Keratinocyte (primary cell): ENCODE results near the gene CACNA1F. TPM values are rescaled to one million over a fixed set of nuclear protein-coding genes. Genes with fewer than 3 reads are reported as not detected.

Experiments
- DNase-seq: peaks from one replicate; pipeline ENCODE4 v3.0.0-alpha.2; 2011; ENCODE audit warnings: low read depth, missing footprints, low spot score
- FAIRE-seq: peaks from 2 replicates; lab custom pipeline; 2011; peaks lifted over from hg19 to GRCh38; lab: Jason Lieb, UNC
- H2AFZ ChIP-seq: 2 replicates; pipeline ENCODE4 v1.6.0; 2012; ENCODE audit warnings: low read length, control low read depth, inconsistent platforms; ENCODE audit not compliant: control insufficient read depth
- H3K27ac ChIP-seq: 2 replicates; pipeline ENCODE4 v1.5.1; 2011; ENCODE audit warnings: low read length; ENCODE audit not compliant: control insufficient read depth, insufficient read depth
- H3K27me3 ChIP-seq: 3 replicates; pipeline ENCODE4 v1.6.0; 2011; ENCODE audit warnings: low read length; ENCODE audit not compliant: control insufficient read depth, insufficient read depth; ENCODE audit errors: extremely low read depth
- H3K36me3 ChIP-seq, 2 experiments: 2 replicates in 1 of 2; 3 replicates in 1 of 2; pipeline ENCODE4 v1.5.1; 2011; ENCODE audit warnings: low read length in 2 of 2, mild to moderate bottlenecking in 1 of 2; ENCODE audit not compliant: control insufficient read depth in 2 of 2, insufficient read depth in 2 of 2; ENCODE audit errors: extremely low read depth in 1 of 2
- H3K4me1 ChIP-seq: 3 replicates; pipeline ENCODE4 v1.5.1; 2011; ENCODE audit warnings: low read length; ENCODE audit not compliant: control insufficient read depth, insufficient read depth; ENCODE audit errors: extremely low read depth
- H3K4me2 ChIP-seq: 3 replicates; pipeline ENCODE4 v1.6.0; 2011; ENCODE audit warnings: low read depth, low read length; ENCODE audit not compliant: control insufficient read depth, insufficient read depth; ENCODE audit errors: extremely low read depth
- H3K4me3 ChIP-seq, 3 experiments: fragments of 200-600 bp in 1 of 3; sonication (generic) in 1 of 3; 2 replicates in 2 of 3; 3 replicates in 1 of 3; pipeline ENCODE4 v1.5.1; 2011 to 2016; ENCODE audit warnings: low read length in 3 of 3, mild to moderate bottlenecking in 3 of 3, control low read depth in 2 of 3, inconsistent platforms in 1 of 3, low read depth in 1 of 3, mixed read lengths in 1 of 3, mixed run types in 1 of 3, moderate library complexity in 1 of 3; ENCODE audit not compliant: control insufficient read depth in 2 of 3, insufficient read depth in 2 of 3; ENCODE audit errors: extremely low read depth in 1 of 3
- H3K79me2 ChIP-seq: 2 replicates; pipeline ENCODE4 v1.6.0; 2012; ENCODE audit warnings: low read length; ENCODE audit not compliant: control insufficient read depth, insufficient read depth
- H3K9ac ChIP-seq: 3 replicates; pipeline ENCODE4 v1.6.0; 2011; ENCODE audit warnings: low read length; ENCODE audit not compliant: control insufficient read depth, insufficient read depth; ENCODE audit errors: extremely low read depth
- H3K9me1 ChIP-seq: 3 replicates; pipeline ENCODE4 v1.6.0; 2011; ENCODE audit warnings: low read length; ENCODE audit not compliant: control insufficient read depth, insufficient read depth; ENCODE audit errors: extremely low read depth
- H3K9me3 ChIP-seq: 2 replicates; pipeline ENCODE4 v1.5.1; 2012; ENCODE audit warnings: low read depth, low read length; ENCODE audit not compliant: control insufficient read depth
- H4K20me1 ChIP-seq: 3 replicates; pipeline ENCODE4 v1.6.0; 2011; ENCODE audit warnings: low read length; ENCODE audit not compliant: control insufficient read depth, insufficient read depth; ENCODE audit errors: extremely low read depth
- CTCF ChIP-seq, 3 experiments: IDR thresholded peaks in 1 of 3; conservative IDR thresholded peaks in 1 of 3; optimal IDR thresholded peaks in 1 of 3; 2 replicates in 2 of 3; 3 replicates in 1 of 3; pipeline versions ENCODE3 to v1.5.1; 2011; ENCODE audit warnings: low read length in 3 of 3, mild to moderate bottlenecking in 3 of 3, moderate library complexity in 2 of 3, control low read depth in 1 of 3, inconsistent platforms in 1 of 3; ENCODE audit not compliant: insufficient read depth in 2 of 3; ENCODE audit errors: extremely low read depth in 1 of 3
- EZH2 ChIP-seq: IDR thresholded peaks from one replicate; pipeline ENCODE4 v1.6.1; 2012; ENCODE audit warnings: inconsistent platforms, mild to moderate bottlenecking, low read length, moderate library complexity
- dilution Hi-C: fragments of 300-500 bp; cut with MboI; formaldehyde crosslinking; loops from one replicate; pipeline ENCODE4 v1.7.0; 2020; ENCODE audit warnings: low sequenced_read_pairs; ENCODE audit not compliant: extremely low pct_ligation_motif_present
- polyA plus RNA-seq, 5 experiments: library from polyadenylated mRNA; depleted of rRNA in 3 of 5; stranded (reverse) in 3 of 5; stranded (forward) in 1 of 5; unstranded in 1 of 5; fragments of >200 nt; gene quantifications; 1 replicate in 1 of 5; 2 replicates in 3 of 5; 3 replicates in 1 of 5; pipeline versions ENCODE4 v1.2.1 to v1.2.3, GENCODE V29; 2011 to 2012; ENCODE audit warnings: missing spikeins in 2 of 5, low read depth in 1 of 5, low replicate concordance in 1 of 5

The CACNA1F gene
- polyA plus RNA-seq, 1 donor (not counting 4 experiments of a cell fraction or from before 2014, with no cell fraction given) = not detected

GRCh38 chrX:49214996-49215526 lies 18.1 kb downstream of the CACNA1F start:
- Histone ChIP-seq H3K9me3 (no peaks in the 10 kb centered on the region), H3K4me3 (no peak overlapping the region), H3K36me3 (no peaks in the 10 kb centered on the region), H3K9ac (no peak overlapping the region), H3K27ac (no peak overlapping the region), H3K4me2 (no peak overlapping the region), H2AFZ (no peak overlapping the region), H3K9me1 (no peaks in the 10 kb centered on the region), H4K20me1 (no peaks in the 10 kb centered on the region), H3K4me1 (no peaks in the 10 kb centered on the region), H3K27me3 (no peaks in the 10 kb centered on the region), H3K79me2 (no peaks in the 10 kb centered on the region)
- DNase-seq (no peak), FAIRE-seq (no peak)
- dilution Hi-C loops = no loop called here
- TF ChIP-seq CTCF (optimal IDR thresholded peaks at IDR 0.05 in 1 of 3, IDR thresholded peaks at IDR 0.05 in 1 of 3, conservative IDR thresholded peaks at IDR 0.05 in 1 of 3; ENCODE audit: extremely low read depth in 1 of 3, insufficient read depth in 2 of 3, low read length in 3 of 3) (no peak), EZH2 (no peak)

- dilution Hi-C loops = no loop called here
- H3K4me2 ChIP-seq = no peak overlapping the region
- H3K36me3 ChIP-seq = no peaks in the 10 kb centered on the region
- no peak overlapping the region for H3K27ac ChIP-seq
- H3K79me2 ChIP-seq = no peaks in the 10 kb centered on the region
- H3K27me3 ChIP-seq = no peaks in the 10 kb centered on the region
- H3K9me3 ChIP-seq = no peaks in the 10 kb centered on the region
- no peak overlapping the region for H2AFZ ChIP-seq
- H3K9me1 ChIP-seq = no peaks in the 10 kb centered on the region
- H3K4me3 ChIP-seq = no peak overlapping the region
- H4K20me1 ChIP-seq = no peaks in the 10 kb centered on the region
- DNase-seq = no peak
- TF ChIP-seq CTCF (optimal IDR thresholded peaks at IDR 0.05 in 1 of 3, IDR thresholded peaks at IDR 0.05 in 1 of 3, conservative IDR thresholded peaks at IDR 0.05 in 1 of 3; ENCODE audit: extremely low read depth in 1 of 3, insufficient read depth in 2 of 3, low read length in 3 of 3) = no peak
- TF ChIP-seq EZH2 = no peak
- H3K4me1 ChIP-seq = no peaks in the 10 kb centered on the region
- no peak for FAIRE-seq
- no peak overlapping the region for H3K9ac ChIP-seq
Observed at GRCh38 chrX:49214416-49214815, 18.7 kb downstream of the CACNA1F start.
